GM12801 (cell line): ENCODE data around the gene TCEAL4.

Source experiments
- CTCF ChIP-seq: IDR thresholded peaks from one replicate; pipeline ENCODE4 v1.5.1; 2011; ENCODE audit warnings: control low read depth; ENCODE audit not compliant: insufficient read length; ENCODE audit errors: extremely low read depth

TCEAL4 gene

GRCh38 chrX:103624111-103624510, 38.8 kb downstream of the TCEAL4 start:
- no peak for TF ChIP-seq CTCF

- TF ChIP-seq CTCF = no peak
These were observed 41.5 kb downstream of the TCEAL4 start for GRCh38 chrX:103626855-103627254.

DNA sequence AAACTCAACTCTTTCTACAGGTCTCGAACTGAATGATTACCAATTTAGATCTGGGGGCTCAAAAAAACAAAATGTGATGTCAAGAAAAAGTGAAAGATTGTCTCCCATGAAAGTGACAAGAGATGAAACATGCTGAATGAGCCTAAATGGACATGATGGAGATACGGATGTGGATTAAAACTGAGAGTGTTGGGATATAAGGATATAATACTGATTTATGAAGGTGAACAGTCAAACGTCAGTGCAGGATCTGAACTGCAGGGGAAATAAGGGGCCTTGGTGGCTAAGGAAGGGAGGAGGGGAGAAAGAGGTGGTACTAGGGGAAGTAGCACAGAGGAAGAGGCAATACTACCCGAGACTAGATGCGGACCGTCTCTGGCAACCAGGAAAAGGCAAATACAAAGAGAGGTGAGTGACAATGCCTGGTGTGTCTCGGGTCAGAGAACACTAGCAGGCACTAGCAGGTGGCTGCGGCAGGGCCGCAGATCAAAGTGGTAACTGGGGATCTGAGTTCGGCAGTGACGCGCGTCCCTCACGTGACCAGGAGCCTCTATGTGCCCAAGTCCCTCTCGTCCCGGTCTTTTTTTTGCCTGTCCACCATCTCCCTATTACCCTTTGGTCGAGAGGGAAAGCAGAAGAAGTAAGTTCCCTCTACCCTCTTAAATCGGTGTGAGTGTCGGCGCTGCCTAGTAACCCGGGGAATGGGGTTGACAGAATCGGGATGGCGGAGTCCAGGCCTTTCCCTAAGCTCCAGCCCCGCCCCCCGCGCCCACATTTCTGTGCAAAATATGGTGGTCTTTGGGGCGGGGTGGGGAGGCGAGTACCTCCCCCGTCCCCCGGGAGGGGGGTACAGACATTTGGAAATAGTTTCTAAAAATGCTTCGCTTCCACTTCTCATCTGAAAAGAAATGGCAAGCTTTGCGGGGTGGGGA, 43.3 kb downstream of the TCEAL4 start, which contains the start of gene TCEAL1:
TSS of gene TCEAL1 (plus strand) at position 590 of the 932 bp plus-strand sequence. CDS start 942 bp downstream, outside the sequence.
- TF ChIP-seq CTCF = no peak

DNA sequence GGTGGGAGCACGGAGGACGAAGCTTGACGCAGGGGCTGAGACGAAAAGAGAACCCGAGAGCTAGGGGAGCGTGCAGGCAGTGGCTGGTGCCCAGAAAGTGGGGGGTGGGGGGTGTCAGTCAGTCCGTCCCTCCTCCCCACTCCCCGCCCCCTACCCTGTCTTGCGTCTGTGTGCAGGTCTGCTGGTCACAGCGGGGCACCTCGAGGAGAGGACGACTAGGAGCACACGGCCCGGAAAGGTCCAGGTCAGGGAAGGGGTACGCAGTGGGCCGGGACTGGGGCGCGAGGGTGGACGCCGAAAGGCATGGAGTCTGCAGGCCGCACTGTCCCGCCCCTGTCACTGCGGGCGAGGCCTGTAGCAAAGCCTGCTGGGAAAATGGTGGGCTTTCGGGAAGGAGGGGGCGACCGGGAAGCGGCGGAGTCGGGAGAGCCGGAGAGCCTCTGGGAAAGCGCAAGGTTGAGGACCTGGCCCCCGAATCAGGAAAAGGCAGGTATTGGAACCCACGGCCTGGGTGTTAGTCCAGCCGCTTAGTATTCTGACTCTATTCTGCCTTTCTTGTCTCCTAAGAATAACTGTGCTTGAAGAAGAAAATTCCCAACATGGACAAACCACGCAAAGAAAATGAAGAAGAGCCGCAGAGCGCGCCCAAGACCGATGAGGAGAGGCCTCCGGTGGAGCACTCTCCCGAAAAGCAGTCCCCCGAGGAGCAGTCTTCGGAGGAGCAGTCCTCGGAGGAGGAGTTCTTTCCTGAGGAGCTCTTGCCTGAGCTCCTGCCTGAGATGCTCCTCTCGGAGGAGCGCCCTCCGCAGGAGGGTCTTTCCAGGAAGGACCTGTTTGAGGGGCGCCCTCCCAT, 44.2 kb downstream of the TCEAL4 start:
- TF ChIP-seq CTCF = no peak

GRCh38 chrX:103630171-103630511, 44.8 kb downstream of the TCEAL4 start:
- TF ChIP-seq CTCF = no peak

DNA sequence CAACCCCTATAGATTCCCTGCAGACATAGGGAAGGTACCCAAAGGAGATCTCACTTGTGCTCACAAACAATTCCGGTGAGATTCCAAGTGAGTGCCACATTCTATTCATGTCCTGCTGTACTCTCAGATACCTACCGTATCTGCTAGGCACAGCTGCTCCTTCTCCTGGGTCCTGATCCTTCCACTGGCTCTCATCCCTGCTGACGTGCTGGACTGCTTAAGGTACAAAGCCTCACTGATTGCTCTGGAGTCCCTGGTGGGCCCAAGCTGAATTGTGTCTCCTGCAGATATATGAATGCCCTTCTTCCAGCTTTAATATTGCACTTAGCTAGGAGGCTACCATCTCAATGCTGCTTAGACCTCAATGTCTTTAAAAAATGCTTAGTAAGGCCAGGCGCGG, 45.8 kb downstream of the TCEAL4 start:
- TF ChIP-seq CTCF = no peak

GRCh38 chrX:103635436-103635835, 50.1 kb downstream of the TCEAL4 start:
- no peak for TF ChIP-seq CTCF
